ENCODE results near the gene FOXP1.

- TF ChIP-seq CTCF (IDR thresholded peaks at IDR 0.05; ENCODE audit: poor library complexity) (no peak), EZH2 (IDR thresholded peaks at IDR 0.05; ENCODE audit: borderline replicate concordance) (no peak), EZH2phosphoT487 (IDR thresholded peaks at IDR 0.05; ENCODE audit: low read depth, severe bottlenecking, unreplicated experiment) (no peak)
Observed at GRCh38 chr3:71258116-71258515, 325.4 kb downstream of the FOXP1 start.
